LNCAP (cell line): Measurements from ENCODE around the gene TMEM215.

ENCODE experiments used
- CTCF ChIP-seq: fragments of 450-650 bp; IDR thresholded peaks from 2 replicates; pipeline ENCODE4 v1.5.1; 2017; ENCODE audit warnings: mild to moderate bottlenecking

TMEM215 gene

GRCh38 chr9:32811246-32811645, 27.9 kb downstream of the TMEM215 start:
- no peak for TF ChIP-seq CTCF

DNA sequence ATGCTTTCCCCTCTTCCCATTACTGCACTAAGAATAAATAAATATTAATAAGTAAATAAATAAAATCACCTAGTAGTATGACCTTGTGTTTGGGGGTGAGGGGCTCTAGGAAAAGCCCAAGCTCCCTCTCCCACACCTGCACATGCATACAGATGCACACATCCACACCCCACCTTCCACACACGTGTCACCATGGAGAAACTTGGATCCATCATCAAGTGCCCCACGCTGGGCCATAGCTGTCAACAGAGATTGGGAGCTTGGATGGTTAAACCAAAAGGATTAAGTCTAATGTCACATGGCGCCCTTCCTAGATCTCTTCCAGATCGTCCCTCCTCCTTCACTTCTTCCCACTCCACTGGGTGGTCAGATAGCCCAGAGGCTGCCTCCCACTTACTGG, 37.0 kb downstream of the TMEM215 start:
- TF ChIP-seq CTCF = no peak

GRCh38 chr9:32823101-32823500, 39.8 kb downstream of the TMEM215 start:
- no peak for TF ChIP-seq CTCF

- no peak for TF ChIP-seq CTCF
Measured at GRCh38 chr9:32823551-32823950, 40.2 kb downstream of the TMEM215 start.

DNA sequence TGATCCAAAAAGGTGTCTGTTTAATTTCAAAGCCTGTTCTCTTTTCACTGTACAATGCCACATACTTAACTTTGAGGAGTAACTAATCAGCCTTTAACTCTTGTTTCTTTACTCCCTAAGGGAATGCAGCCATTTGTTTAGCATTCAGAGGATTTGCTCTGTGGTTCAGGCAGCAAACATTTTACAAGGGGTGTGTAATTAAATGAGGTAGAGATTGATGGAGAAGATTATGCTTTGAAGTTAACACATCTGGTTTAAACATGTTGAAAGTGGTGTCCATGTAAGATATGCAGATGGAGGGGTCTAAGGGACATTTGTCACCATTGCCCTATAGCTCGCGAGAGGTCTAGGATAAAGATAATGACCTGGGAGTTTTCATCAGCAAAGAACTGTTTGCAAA, 41.9 kb downstream of the TMEM215 start:
- no peak for TF ChIP-seq CTCF

DNA sequence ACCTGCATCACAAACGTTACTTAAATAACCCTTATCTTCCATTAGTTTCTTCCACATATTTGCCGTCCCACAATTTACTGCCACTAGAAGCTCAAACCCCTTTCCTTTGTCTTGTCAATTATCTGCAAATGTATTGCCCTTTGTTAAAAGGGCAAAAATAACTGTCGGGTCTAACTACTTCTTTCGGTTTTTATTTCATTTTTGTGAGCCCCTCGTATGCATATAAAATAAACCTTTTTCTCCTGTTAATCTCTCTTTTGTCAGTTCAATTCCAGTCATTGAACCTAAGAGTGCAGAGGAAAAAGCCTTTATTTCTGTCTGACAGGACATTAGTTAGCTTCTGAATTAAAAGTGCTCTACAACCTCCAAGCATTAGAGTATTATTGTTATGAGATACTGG, 45.5 kb downstream of the TMEM215 start:
- no peak for TF ChIP-seq CTCF

- TF ChIP-seq CTCF = no peak
Measured at GRCh38 chr9:32832346-32832745, 49.0 kb downstream of the TMEM215 start.
